ENCODE results near the gene FOXN4. TPM values are rescaled to one million over a fixed set of nuclear protein-coding genes. Genes with fewer than 3 reads are reported as not detected.
A peak's percentile ranks its signal among the peaks of the same experiment; 100 is the strongest.

The FOXN4 gene
- total RNA-seq, 1 donor from 2014 or later = not detected

DNA sequence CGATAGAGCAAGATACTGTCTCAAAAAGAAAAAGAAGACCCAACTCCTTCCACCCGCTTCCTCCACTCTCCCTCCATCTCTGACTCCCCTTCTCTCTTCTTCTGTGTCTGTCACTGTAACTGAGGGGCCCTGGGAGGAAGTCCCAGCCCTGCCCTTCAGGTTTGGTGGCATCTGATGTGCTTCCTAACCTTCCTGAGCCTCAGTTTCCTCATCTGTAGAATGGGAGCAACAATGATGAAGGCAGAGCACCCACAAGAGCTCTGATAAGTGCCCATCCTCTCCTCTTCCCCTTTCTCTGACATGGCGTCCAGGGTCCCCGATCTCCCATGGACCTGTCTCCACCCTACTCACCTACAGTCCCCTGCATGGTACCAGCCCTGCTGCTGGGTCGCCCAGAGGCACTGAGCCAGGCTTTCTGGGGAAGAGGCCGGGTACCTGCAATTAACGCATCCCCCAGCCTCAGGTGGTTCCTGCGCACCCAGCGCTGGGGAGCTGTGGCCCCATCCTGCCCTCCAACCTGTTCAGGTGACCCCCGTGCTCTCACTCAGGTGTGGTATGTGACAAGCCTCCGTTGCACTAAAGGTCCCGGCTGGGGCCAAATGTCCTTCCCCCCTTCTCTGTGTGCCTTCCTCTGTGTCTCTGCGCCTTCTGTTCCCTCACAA lies 13.2 kb downstream of the FOXN4 start:
- Mint-ChIP-seq H3K27ac (no peak overlapping the region), H3K36me3 (no peaks in the 10 kb centered on the region), H3K4me1 (peaks cover 4% of the 10 kb centered on the region), H3K27me3 (ENCODE audit: low read depth) (peaks cover 42% of the 10 kb centered on the region), H3K4me3 (no peak overlapping the region), H3K9me3 (no peaks in the 10 kb centered on the region)
- no peak for DNase-seq (ENCODE audit: low spot score in 2 of 2, unreplicated experiment in 2 of 2)
- TF ChIP-seq, protein P1, sequence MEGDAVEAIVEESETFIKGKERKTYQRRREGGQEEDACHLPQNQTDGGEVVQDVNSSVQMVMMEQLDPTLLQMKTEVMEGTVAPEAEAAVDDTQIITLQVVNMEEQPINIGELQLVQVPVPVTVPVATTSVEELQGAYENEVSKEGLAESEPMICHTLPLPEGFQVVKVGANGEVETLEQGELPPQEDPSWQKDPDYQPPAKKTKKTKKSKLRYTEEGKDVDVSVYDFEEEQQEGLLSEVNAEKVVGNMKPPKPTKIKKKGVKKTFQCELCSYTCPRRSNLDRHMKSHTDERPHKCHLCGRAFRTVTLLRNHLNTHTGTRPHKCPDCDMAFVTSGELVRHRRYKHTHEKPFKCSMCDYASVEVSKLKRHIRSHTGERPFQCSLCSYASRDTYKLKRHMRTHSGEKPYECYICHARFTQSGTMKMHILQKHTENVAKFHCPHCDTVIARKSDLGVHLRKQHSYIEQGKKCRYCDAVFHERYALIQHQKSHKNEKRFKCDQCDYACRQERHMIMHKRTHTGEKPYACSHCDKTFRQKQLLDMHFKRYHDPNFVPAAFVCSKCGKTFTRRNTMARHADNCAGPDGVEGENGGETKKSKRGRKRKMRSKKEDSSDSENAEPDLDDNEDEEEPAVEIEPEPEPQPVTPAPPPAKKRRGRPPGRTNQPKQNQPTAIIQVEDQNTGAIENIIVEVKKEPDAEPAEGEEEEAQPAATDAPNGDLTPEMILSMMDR (IDR thresholded peaks at IDR 0.05; ENCODE audit: unreplicated experiment) = no peak

DNA sequence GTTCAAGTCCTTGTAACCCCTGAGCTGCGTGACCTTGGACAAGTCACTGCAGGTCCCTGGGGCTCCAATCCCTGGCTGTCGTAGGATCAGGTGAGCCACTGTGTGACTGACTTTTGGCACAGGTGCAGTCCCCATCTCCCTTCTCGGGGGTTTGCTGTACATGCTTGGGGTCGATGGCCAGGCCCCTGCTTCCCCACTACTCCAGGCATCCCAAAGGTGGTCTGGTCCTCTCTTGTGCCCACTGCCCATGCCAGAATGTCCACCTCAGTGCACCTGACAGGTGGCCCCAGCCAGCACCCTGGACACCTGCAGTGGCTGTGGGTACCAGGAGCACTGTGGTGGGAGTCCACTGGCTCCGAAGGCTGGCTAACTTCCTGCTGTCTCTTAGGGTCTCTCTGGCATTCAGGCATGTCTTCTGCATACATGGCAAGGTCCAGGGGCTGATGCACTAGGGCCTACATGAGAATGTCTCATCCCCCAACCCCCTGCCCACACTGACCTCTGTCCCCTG lies 14.7 kb downstream of the FOXN4 start:
- Mint-ChIP-seq H3K27ac (no peak overlapping the region), H3K9me3 (no peaks in the 10 kb centered on the region), H3K36me3 (no peaks in the 10 kb centered on the region), H3K4me3 (no peak overlapping the region), H3K27me3 (ENCODE audit: low read depth) (peaks cover 43% of the 10 kb centered on the region), H3K4me1 (peaks cover 4% of the 10 kb centered on the region)
- TF ChIP-seq, protein P1 (IDR thresholded peaks at IDR 0.05; ENCODE audit: unreplicated experiment) = no peak
- no peak for DNase-seq (ENCODE audit: low spot score in 2 of 2, unreplicated experiment in 2 of 2)

DNA sequence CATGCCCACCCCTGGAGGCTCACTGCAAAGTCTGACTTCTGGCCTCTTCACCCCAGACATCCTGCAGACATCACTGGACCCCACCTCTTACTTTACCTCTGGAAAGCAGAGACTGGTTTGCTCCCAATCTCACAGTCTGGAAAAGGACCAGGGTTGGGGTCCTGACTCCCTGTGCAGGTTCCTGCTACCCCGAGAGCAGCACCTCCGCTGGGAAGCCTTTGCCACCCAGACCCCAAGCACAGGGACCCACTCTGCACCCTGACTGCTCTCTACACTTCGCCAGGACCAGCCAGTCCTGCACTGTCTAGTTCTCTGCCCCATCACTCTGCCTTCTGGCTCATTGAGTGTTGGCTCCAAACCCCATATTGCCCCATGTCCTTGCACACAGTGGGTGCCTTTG lies 16.0 kb downstream of the FOXN4 start:
- H3K4me3 Mint-ChIP-seq = no peak overlapping the region
- no peak overlapping the region for H3K27ac Mint-ChIP-seq
- TF ChIP-seq, protein P1 (IDR thresholded peaks at IDR 0.05; ENCODE audit: unreplicated experiment) = no peak
- H3K9me3 Mint-ChIP-seq = no peaks in the 10 kb centered on the region
- peaks cover 4% of the 10 kb centered on the region for H3K4me1 Mint-ChIP-seq
- peaks cover 39% of the 10 kb centered on the region for H3K27me3 Mint-ChIP-seq (ENCODE audit: low read depth)
- no peaks in the 10 kb centered on the region for H3K36me3 Mint-ChIP-seq
- no peak for DNase-seq (ENCODE audit: low spot score in 2 of 2, unreplicated experiment in 2 of 2)

DNA sequence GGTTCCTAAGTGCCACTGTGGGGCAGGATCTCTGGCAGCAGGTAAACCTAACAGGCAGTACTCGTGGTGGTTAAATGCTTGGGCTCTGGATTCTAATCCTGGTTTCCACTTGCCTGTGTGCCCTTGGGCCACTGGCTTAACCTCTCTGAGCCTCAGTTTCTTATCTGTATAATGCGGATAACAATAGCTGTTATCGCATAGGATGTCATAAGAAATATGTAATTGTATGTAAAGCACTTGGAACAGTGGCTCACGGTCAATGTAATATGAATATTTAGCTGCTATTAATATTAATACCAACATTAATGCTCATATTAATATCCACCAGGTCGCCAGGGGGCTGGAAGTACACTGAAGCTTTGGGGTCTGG lies 16.8 kb downstream of the FOXN4 start:
- Mint-ChIP-seq H3K4me1 (peaks cover 4% of the 10 kb centered on the region), H3K36me3 (no peaks in the 10 kb centered on the region), H3K4me3 (no peak overlapping the region), H3K27me3 (ENCODE audit: low read depth) (peaks cover 34% of the 10 kb centered on the region), H3K9me3 (no peaks in the 10 kb centered on the region), H3K27ac (no peak overlapping the region)
- DNase-seq (ENCODE audit: low spot score in 2 of 2, unreplicated experiment in 2 of 2) = no peak
- TF ChIP-seq, protein P1 (IDR thresholded peaks at IDR 0.05; ENCODE audit: unreplicated experiment) = no peak

DNA sequence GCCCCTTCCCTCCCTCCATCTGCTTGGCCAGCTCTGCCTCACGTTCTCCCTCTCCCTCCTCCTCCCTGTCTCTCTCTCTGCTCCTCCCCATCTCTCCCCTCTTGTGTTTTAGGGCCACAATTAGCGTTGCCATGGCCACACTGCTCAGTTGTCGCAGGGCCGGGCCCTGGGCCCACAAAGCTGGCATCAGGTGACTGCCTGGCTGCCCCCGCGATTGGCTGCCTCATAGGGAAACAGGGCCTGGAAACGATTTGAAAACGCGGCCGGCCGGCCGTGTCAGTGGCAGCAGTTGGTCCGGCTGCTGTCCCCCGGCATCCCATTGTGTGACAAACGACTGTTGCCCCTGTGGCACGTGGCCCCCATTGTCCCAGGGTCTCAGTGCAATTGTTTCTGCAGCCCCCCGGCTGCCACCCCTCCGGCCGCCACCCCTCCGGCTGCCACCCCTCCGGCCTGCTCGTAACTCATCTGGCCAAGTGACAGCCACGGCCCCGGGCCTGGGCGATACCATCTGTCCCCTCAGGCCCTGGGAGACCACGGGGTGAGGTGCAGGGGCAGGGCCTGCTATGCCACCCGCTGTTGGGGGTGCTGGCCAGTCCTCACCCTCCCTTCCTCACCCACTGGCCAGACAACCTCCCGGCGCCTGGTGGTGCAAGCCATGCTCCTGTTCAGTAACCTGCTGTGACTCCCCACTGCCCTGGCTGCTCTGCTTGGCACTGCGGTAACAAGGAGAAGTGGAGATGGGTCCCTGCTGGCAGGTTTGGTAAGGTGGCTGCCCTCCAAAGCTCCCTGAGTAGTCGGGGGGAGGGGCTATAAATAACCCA lies 17.4 kb downstream of the FOXN4 start:
- Mint-ChIP-seq H3K36me3 (no peaks in the 10 kb centered on the region), H3K27ac (no peak overlapping the region), H3K4me3 (peak overlapping the region; percentile 49), H3K9me3 (no peaks in the 10 kb centered on the region), H3K4me1 (peaks cover 4% of the 10 kb centered on the region), H3K27me3 (ENCODE audit: low read depth) (peaks cover 34% of the 10 kb centered on the region)
- peak in 1 of 2 experiments; percentile 44 for DNase-seq (ENCODE audit: low spot score in 2 of 2, unreplicated experiment in 2 of 2)
- TF ChIP-seq, protein P1 (IDR thresholded peaks at IDR 0.05; ENCODE audit: unreplicated experiment) = no peak
